ENCODE measurements around the gene NKIRAS2. TPM values are rescaled to one million over a fixed set of nuclear protein-coding genes. Genes with fewer than 3 reads are reported as not detected.

Gene NKIRAS2
- polyA plus RNA-seq, 1 donor from 2014 or later, result 60.2 TPM

GRCh38 chr17:42025191-42025579 lies 5.3 kb downstream of the NKIRAS2 start:
- Histone ChIP-seq H3K9ac (ENCODE audit: low read length) (no peak overlapping the region), H3K4me3 (ENCODE audit: low read length) (no peak overlapping the region)

GRCh38 chr17:42025936-42026335 lies 6.0 kb downstream of the NKIRAS2 start:
- Histone ChIP-seq H3K9ac (ENCODE audit: low read length) (no peak overlapping the region), H3K27ac (ENCODE audit: low read length) (no peak overlapping the region), H3K9me3 (ENCODE audit: low read length) (no peaks in the 10 kb centered on the region), H3K36me3 (ENCODE audit: insufficient read depth, low read length) (no peaks in the 10 kb centered on the region), H3K4me2 (ENCODE audit: low read length) (no peak overlapping the region), H3F3A (ENCODE audit: insufficient read depth, low read length, poor library complexity, severe bottlenecking) (no peaks in the 10 kb centered on the region), H4K20me1 (ENCODE audit: insufficient read depth) (no peaks in the 10 kb centered on the region), H3K27me3 (ENCODE audit: insufficient read depth, low read depth, low read length) (no peaks in the 10 kb centered on the region), H3K79me2 (replicated peaks; ENCODE audit: insufficient read depth, low read length) (peaks cover 5% of the 10 kb centered on the region), H3K4me3 (ENCODE audit: low read length) (no peak overlapping the region), H3K9me2 (ENCODE audit: insufficient read depth, low read length) (no peaks in the 10 kb centered on the region), H2AFZ (ENCODE audit: low read depth, low read length) (no peak overlapping the region)
- TF ChIP-seq TAF1 (IDR thresholded peaks at IDR 0.05; ENCODE audit: low read depth) (no peak), POLR2AphosphoS5 (IDR thresholded peaks at IDR 0.05) (no peak), SMC3 (conservative IDR thresholded peaks at IDR 0.05; ENCODE audit: poor library complexity) (no peak), MXI1 (conservative IDR thresholded peaks at IDR 0.05; ENCODE audit: poor library complexity, severe bottlenecking) (no peak), EZH2 (IDR thresholded peaks at IDR 0.05; ENCODE audit: borderline replicate concordance, insufficient read depth, low read length, poor library complexity, severe bottlenecking) (no peak), CTCF (IDR thresholded peaks at IDR 0.05; ENCODE audit: poor library complexity, severe bottlenecking) (no peak), RAD21 (conservative IDR thresholded peaks at IDR 0.05) (no peak)

More at GRCh38 chr17:42025191-42025579, 5.3 kb downstream of the NKIRAS2 start:
- H3K36me3 ChIP-seq (ENCODE audit: insufficient read depth, low read length), result no peaks in the 10 kb centered on the region
- H4K20me1 ChIP-seq (ENCODE audit: insufficient read depth), result no peaks in the 10 kb centered on the region
- no peak overlapping the region for H2AFZ ChIP-seq (ENCODE audit: low read depth, low read length)
- no peaks in the 10 kb centered on the region for H3F3A ChIP-seq (ENCODE audit: insufficient read depth, low read length, poor library complexity, severe bottlenecking)
- H3K9me3 ChIP-seq (ENCODE audit: low read length), result no peaks in the 10 kb centered on the region
- H3K4me2 ChIP-seq (ENCODE audit: low read length), result no peak overlapping the region
- peaks cover 12% of the 10 kb centered on the region for H3K79me2 ChIP-seq (replicated peaks; ENCODE audit: insufficient read depth, low read length)
- TF ChIP-seq TAF1 (IDR thresholded peaks at IDR 0.05; ENCODE audit: low read depth), result no peak
- no peak for TF ChIP-seq EP300 (conservative IDR thresholded peaks at IDR 0.05; ENCODE audit: poor library complexity, severe bottlenecking)
- no peak for TF ChIP-seq EZH2 (IDR thresholded peaks at IDR 0.05; ENCODE audit: borderline replicate concordance, insufficient read depth, low read length, poor library complexity, severe bottlenecking)
- TF ChIP-seq POLR2AphosphoS5 (IDR thresholded peaks at IDR 0.05), result no peak
- peak; percentile 52 for TF ChIP-seq SMC3 (conservative IDR thresholded peaks at IDR 0.05; ENCODE audit: poor library complexity)
- no peak for TF ChIP-seq RAD21 (conservative IDR thresholded peaks at IDR 0.05)
- TF ChIP-seq REST (IDR thresholded peaks at IDR 0.05; ENCODE audit: borderline replicate concordance), result no peak
- no peak for TF ChIP-seq CTCF (IDR thresholded peaks at IDR 0.05; ENCODE audit: poor library complexity, severe bottlenecking)
- TF ChIP-seq MXI1 (conservative IDR thresholded peaks at IDR 0.05; ENCODE audit: poor library complexity, severe bottlenecking), result no peak
- H3K27me3 ChIP-seq (ENCODE audit: insufficient read depth, low read depth, low read length), result no peaks in the 10 kb centered on the region
- no peak overlapping the region for H3K27ac ChIP-seq (ENCODE audit: low read length)
- no peaks in the 10 kb centered on the region for H3K9me2 ChIP-seq (ENCODE audit: insufficient read depth, low read length)

All from neural cell (in vitro differentiated cells).